ENCODE data around the gene ZRANB3.
"Not testable (repeated sequence)": the region's sequence is repeated elsewhere in the genome, so short reads cannot be mapped to it uniquely, and the experiment has no call there.

Gene ZRANB3

GRCh38 chr2:135121016-135121657, 409.9 kb downstream of the ZRANB3 start:
- no peak for DNase-seq

GRCh38 chr2:135119582-135119981, 411.4 kb downstream of the ZRANB3 start:
- DNase-seq = no peak

GRCh38 chr2:135113322-135113721, 417.7 kb downstream of the ZRANB3 start:
- DNase-seq = no peak

DNA sequence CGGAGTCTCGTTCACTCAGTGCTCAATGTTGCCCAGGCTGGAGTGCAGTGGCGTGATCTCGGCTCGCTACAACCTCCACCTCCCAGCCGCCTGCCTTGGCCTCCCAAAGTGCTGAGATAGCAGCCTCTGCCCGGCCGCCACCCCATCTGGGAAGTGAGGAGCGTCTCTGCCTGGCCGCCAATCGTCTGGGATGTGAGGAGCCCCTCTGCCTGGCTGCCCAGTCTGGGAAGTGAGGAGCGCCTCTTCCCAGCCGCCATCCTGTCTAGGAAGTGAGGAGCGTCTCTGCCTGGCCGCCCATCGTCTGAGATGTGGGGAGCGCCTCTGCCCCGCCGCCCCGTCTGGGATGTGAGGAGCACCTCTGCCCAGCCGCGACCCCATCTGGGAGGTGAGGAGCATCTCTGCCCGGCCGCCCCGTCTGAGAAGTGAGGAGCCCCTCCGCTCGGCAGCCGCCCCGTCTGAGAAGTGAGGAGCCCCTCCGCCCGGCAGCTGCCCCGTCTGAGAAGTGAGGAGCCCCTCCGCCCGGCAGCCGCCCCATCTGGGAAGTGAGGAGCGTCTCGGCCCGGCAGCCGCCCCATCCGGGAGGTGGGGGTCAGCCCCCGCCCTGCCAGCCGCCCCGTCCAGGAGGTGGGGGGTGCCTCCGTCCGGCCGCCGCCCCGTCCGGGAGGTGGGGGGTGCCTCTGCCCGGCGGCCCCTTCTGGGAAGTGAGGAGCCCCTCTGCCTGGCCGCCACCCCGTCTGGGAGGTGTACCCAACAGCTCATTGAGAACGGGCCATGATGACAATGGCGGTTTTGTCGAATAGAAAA, 425.3 kb downstream of the ZRANB3 start:
- not testable (repeated sequence) for DNase-seq

GRCh38 chr2:135103843-135104242, 427.2 kb downstream of the ZRANB3 start:
- DNase-seq = no peak

GRCh38 chr2:135099802-135100483, 431.1 kb downstream of the ZRANB3 start:
- DNase-seq = no peak

GRCh38 chr2:135097532-135098231, 433.3 kb downstream of the ZRANB3 start:
- no peak for DNase-seq

GRCh38 chr2:135096665-135097446, 434.2 kb downstream of the ZRANB3 start:
- no peak for DNase-seq

- DNase-seq = no peak
These were observed 435.4 kb downstream of the ZRANB3 start for GRCh38 chr2:135095591-135095990.

DNA sequence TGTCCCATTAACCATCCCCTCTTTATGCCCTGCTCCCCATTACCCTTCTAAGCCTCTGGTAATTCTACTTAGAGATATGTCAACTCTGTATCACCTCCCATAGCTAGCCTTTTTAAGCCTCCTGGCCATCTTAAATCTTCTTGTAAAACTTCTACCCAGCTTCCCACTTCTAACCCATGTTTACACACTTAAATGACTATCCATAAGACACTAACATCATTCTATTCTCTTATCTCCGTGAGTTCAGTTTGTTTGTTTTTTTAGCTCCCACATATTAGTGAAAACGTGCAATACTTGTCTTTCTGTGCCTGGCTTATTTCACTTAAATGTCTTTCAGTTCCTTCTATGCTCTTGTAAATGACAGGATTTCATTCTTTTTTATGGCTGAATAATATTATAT, 436.5 kb downstream of the ZRANB3 start:
- no peak for DNase-seq

DNA sequence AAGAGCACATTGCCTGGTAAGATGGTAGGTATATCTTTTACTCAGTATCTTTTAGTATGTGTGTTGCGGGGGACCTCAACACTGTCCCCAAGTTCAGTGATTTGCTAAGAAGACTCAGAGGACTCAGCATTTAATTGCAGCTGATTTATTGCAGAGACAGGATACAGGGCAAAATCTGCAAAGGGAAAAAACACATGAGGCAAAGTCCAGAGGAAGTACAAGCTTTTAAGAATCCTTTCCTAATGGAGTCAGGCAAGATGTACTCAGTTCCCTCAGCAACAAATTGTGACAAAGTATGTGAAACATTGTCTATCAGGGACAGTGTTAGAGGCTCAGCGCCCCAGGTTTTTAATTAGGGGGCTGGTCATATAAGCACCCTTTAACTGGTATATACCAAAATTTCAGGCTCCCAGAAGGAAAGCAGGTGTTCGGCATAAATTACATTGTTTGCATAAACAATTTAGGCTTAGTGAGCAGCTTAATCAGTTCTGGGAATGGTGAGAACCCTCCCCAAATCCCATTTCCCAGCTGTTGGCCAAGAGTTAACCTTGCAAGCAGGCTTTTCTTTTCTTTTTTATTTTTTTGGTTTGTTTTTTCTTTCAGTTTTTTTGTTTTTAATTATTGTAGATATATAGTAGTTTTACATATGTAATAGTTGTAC, 437.2 kb downstream of the ZRANB3 start:
- no peak for DNase-seq

DNA sequence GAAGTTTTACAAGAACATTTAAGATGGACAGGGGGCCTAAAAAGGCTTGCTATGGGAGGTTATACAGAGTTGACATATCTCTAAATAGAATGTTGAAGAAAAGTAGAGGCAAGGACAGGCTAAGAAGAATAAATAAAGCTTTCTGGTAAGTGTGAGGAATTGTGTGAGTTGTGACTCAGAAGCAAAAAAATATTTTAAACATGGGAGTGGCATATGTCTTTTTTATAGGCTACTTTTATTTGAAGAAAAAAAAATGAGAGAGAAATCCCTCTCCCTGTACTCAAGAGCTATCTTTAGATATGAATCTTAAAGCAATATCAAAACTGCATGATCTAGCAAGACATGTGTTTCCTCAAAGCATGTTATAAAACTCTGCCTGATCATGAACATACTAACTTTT, 437.8 kb downstream of the ZRANB3 start:
- no peak for DNase-seq

GRCh38 chr2:135091681-135092080, 439.3 kb downstream of the ZRANB3 start:
- no peak for DNase-seq

GRCh38 chr2:135089597-135089996, 441.4 kb downstream of the ZRANB3 start:
- not testable (repeated sequence) for DNase-seq
